ENCODE measurements around the gene UST.

UST gene, protein sequence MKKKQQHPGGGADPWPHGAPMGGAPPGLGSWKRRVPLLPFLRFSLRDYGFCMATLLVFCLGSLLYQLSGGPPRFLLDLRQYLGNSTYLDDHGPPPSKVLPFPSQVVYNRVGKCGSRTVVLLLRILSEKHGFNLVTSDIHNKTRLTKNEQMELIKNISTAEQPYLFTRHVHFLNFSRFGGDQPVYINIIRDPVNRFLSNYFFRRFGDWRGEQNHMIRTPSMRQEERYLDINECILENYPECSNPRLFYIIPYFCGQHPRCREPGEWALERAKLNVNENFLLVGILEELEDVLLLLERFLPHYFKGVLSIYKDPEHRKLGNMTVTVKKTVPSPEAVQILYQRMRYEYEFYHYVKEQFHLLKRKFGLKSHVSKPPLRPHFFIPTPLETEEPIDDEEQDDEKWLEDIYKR

DNA sequence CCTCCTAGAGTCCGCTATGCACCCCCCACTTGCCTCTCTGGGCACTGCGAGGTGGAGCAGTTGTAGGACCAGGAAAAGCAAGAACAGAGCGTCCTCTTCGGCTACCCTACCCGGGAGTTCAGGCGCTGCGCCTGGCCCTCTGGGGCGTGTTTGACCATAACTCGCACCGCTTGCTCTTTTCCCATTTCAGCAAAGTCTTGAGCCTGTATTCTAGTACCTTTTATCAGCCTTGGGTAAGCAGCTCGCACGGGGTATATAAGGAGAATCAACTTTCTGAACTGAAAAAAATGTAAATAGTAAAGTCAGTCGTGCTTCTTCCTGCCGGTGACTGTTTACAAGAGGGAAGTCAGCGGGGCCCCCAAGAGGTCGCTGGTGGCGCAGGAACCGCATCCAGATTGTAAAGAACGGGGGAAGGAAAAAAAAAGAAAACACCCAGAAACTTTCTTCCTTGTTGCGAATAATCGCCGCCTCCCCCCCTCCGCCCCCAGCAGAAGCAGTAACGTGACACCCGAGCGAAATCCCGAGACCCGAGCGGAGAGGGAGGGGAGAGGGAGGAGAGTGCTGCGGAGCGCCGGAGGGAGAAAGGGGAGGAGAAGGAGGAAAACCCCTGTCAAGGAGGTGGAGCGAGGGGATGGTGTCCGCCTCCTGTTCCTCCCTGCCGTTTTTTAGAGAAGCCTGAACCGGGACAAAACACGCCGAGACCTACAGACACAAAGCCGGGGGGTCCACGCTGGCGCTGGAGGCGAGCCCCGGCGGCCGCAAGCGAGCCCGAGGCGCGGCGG, at the start of gene UST:
UST (plus strand) TSS at position 668 of the 782 bp plus-strand sequence. CDS start 401 bp downstream, outside the sequence.
- DNase-seq: peak; percentile 23

DNA sequence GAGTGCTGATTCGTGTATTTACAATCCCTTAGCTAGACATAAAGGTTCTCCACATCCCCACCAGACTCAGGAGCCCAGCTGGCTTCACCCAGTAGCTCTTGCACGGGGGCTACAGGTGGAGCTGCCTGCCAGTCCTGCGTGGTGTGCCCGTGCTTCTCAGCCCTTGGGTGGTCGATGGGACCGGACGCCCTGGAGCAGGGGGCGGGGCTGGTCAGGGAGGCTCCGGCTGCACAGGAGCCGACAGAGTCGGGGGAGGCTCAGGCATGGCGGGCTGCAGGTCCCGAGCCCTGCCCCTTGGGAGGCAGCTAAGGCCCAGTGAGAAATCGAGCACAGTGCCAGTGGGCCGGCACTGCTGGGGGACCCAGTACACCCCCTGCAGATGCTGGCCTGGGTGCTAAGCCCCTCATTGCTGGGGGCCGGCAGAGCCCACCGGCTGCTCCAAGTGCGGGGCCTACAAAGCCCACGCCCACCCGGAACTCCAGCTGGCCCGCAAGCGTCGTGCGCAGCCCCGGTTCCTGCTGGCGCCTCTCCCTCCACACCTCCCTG, 48.9 kb upstream of the UST start:
- no peak for DNase-seq

DNA sequence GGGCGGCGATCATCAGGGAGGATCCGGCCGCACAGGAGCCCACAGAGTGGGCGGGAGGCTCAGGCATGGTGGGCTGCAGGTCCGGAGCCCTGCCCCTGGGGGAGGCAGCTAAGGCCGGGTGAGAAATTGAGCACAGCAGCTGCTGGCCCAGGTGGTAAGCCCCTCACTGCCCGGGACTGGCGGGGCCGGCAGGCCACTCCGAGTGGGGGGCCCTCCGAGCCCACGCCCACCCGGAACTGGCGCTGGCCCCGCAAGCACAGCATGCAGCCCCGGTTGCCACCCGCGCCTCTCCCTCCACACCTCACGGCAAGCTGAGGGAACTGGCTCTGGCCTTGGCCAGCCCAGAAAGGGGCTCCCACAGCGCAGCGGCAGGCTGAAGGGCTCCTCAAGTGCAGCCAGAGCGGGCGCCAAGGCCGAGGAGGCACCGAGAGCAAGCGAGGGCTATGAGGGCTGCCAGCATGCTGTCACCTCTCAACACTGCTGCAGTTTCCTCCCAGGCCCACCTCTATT, 48.1 kb upstream of the UST start:
- DNase-seq: no peak

DNA sequence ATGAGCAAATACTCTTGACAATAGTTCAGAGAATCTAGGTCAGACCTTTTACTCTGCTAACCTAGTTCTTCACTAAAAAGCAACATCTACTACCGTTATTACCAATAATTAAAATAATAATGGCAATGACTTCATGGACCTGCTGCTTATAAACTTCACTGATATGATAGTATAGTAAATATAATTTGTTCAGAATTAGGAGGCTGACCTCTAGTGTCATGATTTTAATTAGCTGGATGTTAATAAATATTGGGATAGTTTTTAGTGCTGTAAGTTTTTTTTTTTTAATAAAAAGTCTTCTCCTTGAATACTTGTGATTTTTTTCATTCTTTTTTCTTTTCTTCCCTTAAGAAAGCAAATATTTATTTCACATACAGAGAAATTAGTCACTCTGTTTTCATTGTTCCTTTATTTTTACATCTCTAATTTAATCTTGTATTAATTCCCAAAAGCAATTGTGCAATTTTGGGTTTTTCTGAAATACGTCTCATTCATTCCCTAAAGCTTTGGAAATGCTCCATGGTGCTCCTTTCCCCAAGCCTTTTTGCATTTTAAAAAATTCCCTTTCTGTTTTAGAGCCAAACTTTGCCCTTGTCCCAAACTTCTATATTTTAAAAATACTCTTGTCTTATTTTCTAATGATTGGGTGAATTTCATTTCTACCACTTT, 46.6 kb upstream of the UST start:
- no peak for DNase-seq

DNA sequence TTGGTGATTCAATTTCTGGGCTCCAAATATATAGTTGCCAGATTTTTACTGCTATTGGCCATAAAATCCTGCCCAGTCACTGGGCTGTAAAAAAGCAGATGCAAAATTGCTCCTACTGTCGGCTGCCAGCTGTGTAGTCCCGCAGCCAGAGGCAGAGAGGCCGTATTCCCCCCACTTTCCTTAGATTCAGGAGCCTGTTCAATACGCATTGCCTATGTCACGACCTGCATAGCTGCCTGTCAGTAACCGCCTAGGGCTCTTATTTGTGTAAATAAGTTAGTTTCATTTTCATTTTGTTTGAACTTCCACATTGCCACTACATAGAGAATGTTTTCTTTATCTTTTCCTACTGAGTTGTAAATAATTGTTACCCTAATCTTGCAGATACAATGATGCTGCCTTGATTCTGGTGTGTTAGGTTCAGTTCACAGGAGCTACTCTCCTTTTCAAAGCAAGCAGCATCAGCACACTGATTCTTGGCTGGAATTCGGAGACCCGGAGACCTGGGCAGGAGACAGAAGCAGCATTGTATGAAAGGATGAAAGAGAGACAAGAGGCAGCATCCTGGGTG, 46.0 kb upstream of the UST start:
- DNase-seq: peak; percentile 7

DNA sequence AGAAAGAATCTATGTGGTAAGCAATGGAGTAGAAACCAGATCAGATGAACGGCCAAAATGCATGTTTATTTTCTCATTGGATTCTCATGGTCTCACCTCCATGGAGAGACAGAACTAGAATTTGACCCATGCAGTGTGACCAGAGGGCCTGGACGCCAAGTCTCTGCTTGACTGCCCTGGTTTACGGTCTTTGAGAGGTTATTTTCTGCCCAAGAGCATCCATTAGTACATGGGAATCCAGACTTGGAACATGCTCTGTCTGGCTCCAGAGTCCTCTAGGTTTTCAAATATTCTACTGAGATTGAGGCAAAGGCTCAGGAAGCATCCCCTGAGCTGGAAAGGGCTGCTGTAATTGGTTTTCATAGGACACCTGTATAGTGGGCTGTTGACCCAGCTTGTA, 45.5 kb upstream of the UST start:
- no peak for DNase-seq

DNA sequence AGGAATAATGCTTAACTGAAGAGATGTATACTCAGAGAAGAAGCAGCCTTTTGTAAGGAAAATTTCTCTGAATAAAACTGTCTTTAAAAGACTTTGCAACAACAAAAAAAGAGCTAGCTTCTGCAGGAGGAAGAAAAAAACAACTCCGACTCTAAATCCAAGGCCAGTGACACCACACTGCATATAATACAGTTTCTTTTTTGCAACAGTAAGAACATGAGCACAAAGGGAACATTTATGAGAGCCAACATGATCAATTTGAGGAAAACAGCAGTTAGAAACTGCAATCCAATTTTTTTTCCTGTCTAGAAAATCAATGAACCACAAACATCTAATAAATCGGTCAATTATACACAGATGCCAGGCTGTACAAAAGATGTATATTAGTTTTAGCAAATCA, 42.9 kb upstream of the UST start:
- no peak for DNase-seq

DNA sequence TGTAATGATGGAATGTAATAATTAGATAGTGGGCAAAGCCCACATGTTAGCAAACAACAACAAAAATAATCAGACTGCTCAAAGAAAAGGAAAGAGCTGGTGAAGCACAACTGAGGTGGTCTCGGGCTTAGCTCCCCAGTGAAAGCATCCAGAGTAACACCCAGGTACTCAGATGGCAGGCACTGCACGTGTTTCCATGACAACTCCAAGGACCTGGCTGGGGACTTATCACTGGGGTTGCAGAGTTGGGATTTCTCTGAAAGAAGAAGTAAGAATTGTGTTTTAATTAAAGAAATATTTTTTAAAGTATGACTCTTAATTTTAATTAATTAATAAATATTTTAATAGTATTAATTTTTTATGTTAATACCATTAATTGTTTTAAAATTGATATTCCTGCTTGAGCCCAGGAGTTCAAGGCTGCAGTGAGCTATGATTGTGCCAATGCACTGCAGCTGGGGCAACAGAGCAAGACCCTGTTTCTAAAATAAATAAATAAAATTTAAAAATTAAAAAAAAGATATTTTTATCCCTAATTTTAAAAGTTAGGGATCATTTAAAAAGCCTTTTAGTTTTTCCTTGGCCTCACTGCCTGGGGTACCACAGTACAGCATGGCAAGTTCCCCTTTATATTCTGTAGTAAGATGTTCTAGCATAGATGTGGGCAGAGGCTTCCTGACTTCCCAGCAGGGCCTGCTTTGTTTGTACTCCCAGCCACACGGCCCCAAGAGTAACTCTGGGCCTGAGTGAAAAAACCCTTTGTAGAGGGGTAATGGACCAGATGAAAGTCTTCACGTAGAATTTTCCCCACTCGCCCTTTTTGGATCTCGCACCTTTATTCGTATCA, 42.2 kb upstream of the UST start:
- no peak for DNase-seq

DNA sequence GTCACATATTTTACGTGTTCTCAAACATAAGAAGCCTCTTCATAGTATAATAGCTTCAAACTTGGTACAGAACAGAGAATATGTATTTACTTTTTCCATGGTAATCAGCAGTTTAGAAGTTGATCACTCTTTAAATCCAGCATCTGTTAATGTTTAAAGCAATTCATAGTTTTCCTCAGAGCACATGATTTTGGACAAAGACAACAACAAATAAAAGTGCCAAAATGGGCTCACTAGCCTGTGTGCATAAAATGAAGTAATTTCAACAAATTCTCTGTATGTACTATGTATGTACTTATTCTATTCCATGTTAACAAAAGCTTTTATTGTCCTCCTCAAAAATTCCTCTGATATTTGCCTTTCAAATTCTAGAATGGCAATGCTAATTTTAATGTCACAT, 38.1 kb upstream of the UST start:
- no peak for DNase-seq

DNA sequence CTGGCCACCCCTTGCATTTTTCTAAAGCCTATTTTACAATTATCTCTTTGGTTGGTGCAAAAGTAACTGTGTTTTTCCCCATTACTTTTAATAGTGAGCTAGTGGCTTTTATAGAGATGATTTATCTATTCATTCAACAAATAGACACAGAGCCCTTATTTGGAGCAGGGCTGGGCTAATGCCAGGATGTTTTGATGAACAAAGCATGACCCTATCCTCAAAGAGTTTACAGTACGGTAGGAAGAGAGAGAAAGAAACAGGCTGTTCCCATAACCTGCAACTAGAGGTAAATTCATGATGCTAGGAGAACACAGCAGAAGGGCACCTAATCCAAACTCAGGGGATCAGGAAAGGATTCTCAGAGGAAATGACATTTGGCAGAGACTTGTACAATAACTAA, 37.3 kb upstream of the UST start:
- DNase-seq: no peak

DNA sequence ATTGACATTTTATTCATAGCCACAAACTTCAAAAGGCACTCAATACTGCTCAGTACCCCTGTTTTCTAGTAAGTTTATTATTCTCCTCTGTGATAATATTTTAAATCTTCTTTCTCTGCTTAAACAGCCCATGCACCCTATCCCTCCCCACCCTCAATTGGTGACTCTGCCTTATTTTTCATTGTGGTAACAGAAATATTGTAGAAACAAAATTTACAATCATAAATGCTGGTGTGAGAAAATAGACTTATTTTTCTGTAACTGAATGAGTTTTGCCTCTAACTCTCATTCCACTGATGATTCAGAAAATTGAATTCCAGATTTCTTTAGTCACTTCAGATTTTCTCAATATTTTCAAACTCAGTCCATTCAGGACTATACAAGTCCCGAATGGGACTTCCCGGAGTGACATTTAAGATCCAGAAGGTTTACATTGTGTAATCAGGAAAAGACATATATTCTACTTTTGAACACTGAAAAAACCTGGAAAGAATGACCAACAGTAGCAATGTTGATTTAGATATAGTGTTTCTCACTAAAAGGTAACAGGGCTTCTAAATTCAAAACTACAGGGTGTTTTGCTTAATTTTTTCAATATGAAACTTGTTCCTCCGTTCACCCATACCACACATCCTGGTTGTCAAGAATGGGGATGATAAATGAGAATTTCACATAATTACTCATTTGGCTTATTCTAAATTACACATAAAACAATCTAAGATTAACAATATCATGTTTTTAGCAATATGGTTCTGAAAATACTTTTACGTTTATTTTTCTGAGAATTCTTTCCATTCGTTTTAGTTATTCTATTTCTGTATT, 34.8 kb upstream of the UST start:
- no peak for DNase-seq

DNA sequence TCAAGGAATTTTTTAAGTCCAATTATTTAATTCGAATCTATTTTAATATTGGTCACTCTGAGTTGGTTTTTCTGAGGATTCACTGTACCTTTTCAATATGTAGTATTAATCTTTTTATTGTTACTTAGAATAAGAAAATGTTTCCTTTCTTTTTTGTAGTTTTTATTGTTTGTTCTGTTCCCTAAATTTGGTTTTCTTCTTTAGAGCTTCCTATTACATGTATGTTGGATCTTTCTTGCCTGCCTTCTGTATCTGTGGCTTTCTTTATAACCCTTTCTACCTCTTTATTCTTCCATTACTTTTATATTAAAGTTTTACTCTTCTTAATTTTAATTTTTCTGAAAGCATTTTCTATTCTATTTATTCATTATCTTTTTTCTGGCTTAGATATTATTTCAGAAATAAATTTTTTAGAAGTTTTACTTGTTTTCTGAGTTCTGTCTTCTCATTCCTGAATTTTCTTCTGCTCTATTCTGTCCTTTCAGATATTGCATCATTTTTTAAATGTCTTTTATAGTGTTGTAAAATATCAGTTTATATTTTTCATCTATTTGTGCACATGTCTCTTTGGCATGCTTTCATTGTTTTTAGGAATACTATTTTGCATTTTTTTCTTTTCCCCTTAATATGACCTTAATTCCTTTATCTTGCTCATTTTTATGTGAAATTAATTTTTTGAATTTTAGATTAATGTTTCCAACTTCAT, 33.6 kb upstream of the UST start:
- DNase-seq: no peak

DNA sequence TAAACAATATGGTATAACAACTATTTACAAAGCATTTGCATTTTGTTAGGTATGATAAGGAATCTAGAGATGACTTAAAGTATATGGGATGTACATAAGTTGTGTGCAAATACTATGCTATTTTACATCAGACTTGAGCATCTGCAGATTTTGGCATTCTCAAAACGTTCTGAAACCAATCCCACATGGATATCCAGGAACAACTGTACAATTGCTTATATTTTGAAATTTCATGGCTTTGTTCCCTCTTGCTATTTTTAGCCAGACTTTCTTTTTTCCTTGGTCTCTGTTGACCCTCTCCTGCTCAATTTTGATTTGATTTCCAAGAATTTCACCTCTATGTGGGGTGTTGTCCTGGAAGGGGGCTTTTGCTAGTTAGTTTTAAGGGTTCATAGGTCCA, 32.9 kb upstream of the UST start:
- DNase-seq: no peak

DNA sequence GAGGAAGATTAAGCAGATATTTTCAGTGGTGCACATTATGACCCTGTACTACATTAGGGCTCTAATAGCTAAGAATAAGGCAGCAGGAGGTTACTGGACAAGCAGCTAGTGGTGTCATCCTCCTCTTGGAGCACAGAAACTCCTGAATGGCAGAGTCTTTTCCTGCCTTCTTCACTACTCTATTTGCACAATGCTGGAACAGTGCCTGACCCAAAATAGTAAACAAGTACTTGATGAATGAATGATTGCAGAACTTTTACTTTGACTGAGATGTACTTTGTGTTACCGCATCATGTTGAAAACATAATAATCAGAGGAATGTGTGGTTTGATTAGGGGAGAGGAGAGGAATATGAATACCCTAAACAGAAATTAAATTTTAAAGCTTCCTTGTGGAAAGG, 30.0 kb upstream of the UST start:
- DNase-seq: no peak

DNA sequence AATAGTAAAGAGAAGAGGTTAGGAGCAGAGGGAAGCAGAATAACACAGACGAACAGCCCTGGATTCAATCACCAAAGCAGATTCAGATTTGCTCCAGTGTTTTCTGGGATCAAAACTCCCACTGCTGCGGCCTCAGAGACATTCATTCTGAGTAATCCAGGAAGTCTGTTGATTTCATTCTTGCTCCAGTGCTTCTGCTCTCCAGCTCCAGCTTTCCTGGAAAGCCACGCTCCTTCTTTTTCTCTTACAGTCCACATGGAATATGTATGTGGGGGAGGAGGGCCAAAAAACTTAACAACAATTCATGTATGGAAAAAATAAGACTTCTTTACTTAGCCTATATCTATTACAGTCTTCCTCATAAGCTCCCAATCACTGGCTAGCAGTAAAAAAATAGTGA, 26.4 kb upstream of the UST start:
- no peak for DNase-seq

DNA sequence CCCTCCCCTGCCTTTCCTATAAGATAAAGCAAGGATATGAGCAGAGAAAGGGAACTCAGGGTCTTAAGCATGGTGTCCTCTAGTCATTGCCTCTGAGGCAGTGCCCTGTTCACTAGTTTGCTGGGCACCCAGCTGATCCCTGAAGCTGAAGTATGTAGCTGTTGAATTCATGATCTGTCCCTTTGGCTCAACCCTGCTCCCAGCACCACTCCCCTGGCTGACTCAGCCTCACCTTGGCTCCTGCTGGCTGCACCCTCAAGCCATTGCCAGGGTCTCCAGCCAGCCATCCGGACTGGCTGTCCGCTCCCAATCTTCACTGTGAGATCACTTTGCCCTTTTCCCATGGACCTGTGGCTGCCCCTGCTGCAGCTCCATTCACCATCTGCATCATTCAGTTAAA, 25.9 kb upstream of the UST start:
- DNase-seq: no peak

DNA sequence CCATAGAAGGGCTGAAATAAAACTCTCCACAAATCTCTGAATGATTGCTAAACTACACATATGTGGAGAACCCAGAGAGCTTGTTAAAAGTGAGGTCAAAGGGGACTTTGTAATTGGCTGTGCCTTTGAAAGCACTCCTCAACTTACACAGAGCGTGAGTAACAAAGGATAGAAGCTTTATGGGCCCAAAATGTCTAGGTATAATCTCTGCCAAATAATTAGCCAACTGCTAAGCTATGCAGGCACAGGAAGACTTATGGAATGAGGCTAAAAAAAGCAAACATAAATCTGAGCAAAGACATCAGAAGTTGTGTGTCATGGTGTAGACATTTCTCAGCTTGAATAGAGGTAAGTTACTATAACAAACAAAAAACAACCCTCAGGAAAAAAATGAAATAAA, 23.3 kb upstream of the UST start:
- DNase-seq: no peak

DNA sequence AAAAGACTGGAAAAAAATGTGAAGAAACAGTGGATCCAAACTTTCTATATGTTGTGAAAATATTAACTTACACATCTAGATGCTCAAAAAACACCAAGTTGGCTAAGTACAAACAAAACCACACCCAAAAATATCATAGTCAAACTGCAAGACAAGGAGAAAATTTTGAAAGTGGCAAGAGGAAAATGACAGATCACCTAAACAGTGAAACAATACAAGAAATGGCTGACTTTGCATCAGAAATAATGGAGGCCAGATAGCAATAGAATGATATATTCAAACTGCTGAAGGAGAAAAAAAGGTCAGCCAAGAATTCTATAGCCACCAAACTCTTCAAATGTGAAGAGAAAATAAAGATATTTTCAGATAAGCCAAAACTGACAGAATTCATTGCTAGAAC, 22.4 kb upstream of the UST start:
- DNase-seq: no peak

DNA sequence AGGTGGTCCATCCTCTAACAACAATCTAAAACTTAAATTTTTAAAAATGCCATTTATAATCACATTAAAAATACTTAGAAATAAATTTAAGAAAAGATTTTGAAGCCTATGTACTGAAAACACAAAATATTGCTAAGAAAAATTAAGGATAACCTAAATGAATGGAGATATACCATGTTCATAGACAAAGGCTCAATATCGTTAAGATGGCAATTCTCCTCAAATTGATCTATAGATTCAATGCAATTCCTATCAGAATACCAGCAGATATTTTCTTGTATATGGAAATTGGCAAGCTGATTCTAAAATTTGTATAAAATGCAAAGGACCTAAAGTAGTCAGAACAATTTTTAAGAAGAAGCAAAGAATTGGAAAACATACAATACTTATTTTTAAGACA, 19.7 kb upstream of the UST start:
- no peak for DNase-seq

DNA sequence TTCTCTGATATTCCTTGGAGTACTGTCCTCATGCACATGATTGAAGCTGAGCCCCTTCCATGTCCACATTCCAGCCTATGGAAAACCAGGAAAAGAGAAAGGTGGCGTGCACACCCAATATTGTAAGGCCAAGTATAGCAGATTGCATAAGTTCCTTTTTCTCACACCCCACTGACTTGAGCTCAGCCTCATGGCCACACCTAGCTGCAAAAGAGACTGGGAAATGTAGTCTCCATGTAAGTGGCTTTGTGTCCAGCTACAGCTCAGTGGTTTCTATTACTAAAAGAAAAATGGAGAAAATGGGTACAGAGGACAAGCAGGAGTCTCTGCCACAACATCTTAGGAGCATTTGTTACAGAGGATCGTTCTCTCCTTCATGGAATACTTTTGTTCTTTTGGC, 10.8 kb upstream of the UST start:
- DNase-seq: no peak

Data from COR-L47 (cell line).